H9 (cell line): Measurements from ENCODE around the gene KCNJ14. TPM values are rescaled to one million over a fixed set of nuclear protein-coding genes. Genes with fewer than 3 reads are reported as not detected.

Experiments
- DNase-seq: peaks from one replicate; pipeline ENCODE4 v3.0.0-alpha.2; 2017
- H2AFZ ChIP-seq: one replicate; pipeline ENCODE4 v1.6.1; 2013; ENCODE audit warnings: mild to moderate bottlenecking, low read length, control low read depth, moderate library complexity
- H2AK5ac ChIP-seq: 2 replicates; pipeline ENCODE4 v1.6.1; 2013; ENCODE audit warnings: low read length, control low read depth, mixed read lengths; ENCODE audit not compliant: insufficient read length
- H2BK120ac ChIP-seq: one replicate; pipeline ENCODE4 v1.6.1; 2013; ENCODE audit warnings: low read depth, mild to moderate bottlenecking, low read length, control low read depth, inconsistent platforms; ENCODE audit not compliant: poor library complexity, severe bottlenecking
- H2BK12ac ChIP-seq: 2 replicates; pipeline ENCODE4 v1.6.1; 2013; ENCODE audit warnings: low read length, control low read depth, mixed read lengths, low read depth; ENCODE audit not compliant: insufficient read length
- H2BK15ac ChIP-seq: 2 replicates; pipeline ENCODE4 v1.6.1; 2013; ENCODE audit warnings: low read depth, low read length, control low read depth
- H2BK20ac ChIP-seq: one replicate; pipeline ENCODE4 v1.6.1; 2013; ENCODE audit warnings: low read depth, mild to moderate bottlenecking, low read length, control low read depth, inconsistent platforms; ENCODE audit not compliant: poor library complexity, severe bottlenecking
- H2BK5ac ChIP-seq: 2 replicates; pipeline ENCODE4 v1.6.1; 2013; ENCODE audit warnings: low read length, control low read depth, mixed read lengths; ENCODE audit not compliant: insufficient read length
- H3K14ac ChIP-seq: 2 replicates; pipeline ENCODE4 v1.6.1; 2013; ENCODE audit warnings: low read length, control low read depth; ENCODE audit not compliant: insufficient read depth
- H3K18ac ChIP-seq: 2 replicates; pipeline ENCODE4 v1.6.1; 2013; ENCODE audit warnings: low read depth, mild to moderate bottlenecking, mixed read lengths, low read length, control low read depth; ENCODE audit not compliant: insufficient read length
- H3K23ac ChIP-seq: 2 replicates; pipeline ENCODE4 v1.6.1; 2013; ENCODE audit warnings: low read length, control low read depth, mixed read lengths, low read depth; ENCODE audit not compliant: insufficient read length
- H3K23me2 ChIP-seq: 2 replicates; pipeline ENCODE4 v1.6.1; 2013; ENCODE audit warnings: low read depth, mild to moderate bottlenecking, mixed read lengths, low read length, control low read depth; ENCODE audit not compliant: insufficient read length, poor library complexity, severe bottlenecking
- H3K27ac ChIP-seq: 2 replicates; pipeline ENCODE4 v1.5.1; 2013; ENCODE audit warnings: low read length, control low read depth, mixed read lengths, low read depth; ENCODE audit not compliant: insufficient read length
- H3K27me3 ChIP-seq: 2 replicates; pipeline ENCODE4 v1.6.1; 2013; ENCODE audit warnings: low read length, control low read depth, inconsistent platforms; ENCODE audit not compliant: insufficient read depth
- H3K4ac ChIP-seq: 2 replicates; pipeline ENCODE4 v1.6.1; 2013; ENCODE audit warnings: low read depth, mild to moderate bottlenecking, control low read depth, inconsistent platforms, low read length, moderate library complexity
- H3K4me1 ChIP-seq: 2 replicates; pipeline ENCODE4 v1.6.1; 2013; ENCODE audit warnings: low read length, control low read depth, inconsistent platforms; ENCODE audit not compliant: insufficient read depth
- H3K4me2 ChIP-seq: 2 replicates; pipeline ENCODE4 v1.6.1; 2013; ENCODE audit warnings: low read length, control low read depth, mixed read lengths; ENCODE audit not compliant: insufficient read length, insufficient read depth
- H3K56ac ChIP-seq: 2 replicates; pipeline ENCODE4 v1.6.1; 2013; ENCODE audit warnings: low read depth, mild to moderate bottlenecking, mixed read lengths, low read length, control low read depth; ENCODE audit not compliant: insufficient read length
- H3K79me1 ChIP-seq: 2 replicates; pipeline ENCODE4 v1.6.1; 2013; ENCODE audit warnings: low read depth, mild to moderate bottlenecking, moderate library complexity, low read length, control low read depth, inconsistent platforms; ENCODE audit not compliant: insufficient read depth, poor library complexity, severe bottlenecking
- H3K79me2 ChIP-seq: 2 replicates; pipeline ENCODE4 v1.6.1; 2013; ENCODE audit warnings: low read length, control low read depth, inconsistent platforms; ENCODE audit not compliant: insufficient read depth
- H3K9ac ChIP-seq: 2 replicates; pipeline ENCODE4 v1.6.1; 2013; ENCODE audit warnings: low read length, control low read depth, mixed read lengths; ENCODE audit not compliant: insufficient read length; ENCODE audit errors: extremely low read depth
- H3K9me3 ChIP-seq: one replicate; pipeline ENCODE4 v1.6.1; 2013; ENCODE audit warnings: low read depth, low read length, inconsistent platforms; ENCODE audit not compliant: control insufficient read depth
- H3T11ph ChIP-seq: one replicate; pipeline ENCODE4 v1.6.1; 2013; ENCODE audit warnings: mild to moderate bottlenecking, low read length, control low read depth, inconsistent platforms
- H4K20me1 ChIP-seq: one replicate; pipeline ENCODE4 v1.6.1; 2013; ENCODE audit not compliant: control insufficient read depth, insufficient read length, insufficient read depth
- H4K5ac ChIP-seq: 2 replicates; pipeline ENCODE4 v1.6.1; 2013; ENCODE audit warnings: low read depth, mild to moderate bottlenecking, mixed read lengths, low read length, control low read depth; ENCODE audit not compliant: insufficient read length
- H4K8ac ChIP-seq: replicated peaks from 2 replicates; pipeline ENCODE4 v1.6.1; 2013; ENCODE audit warnings: low read length, control low read depth, mixed read lengths, low read depth; ENCODE audit not compliant: insufficient read length
- H4K91ac ChIP-seq: 2 replicates; pipeline ENCODE4 v1.6.1; 2013; ENCODE audit warnings: low read depth, mild to moderate bottlenecking, moderate library complexity, mixed read lengths, low read length, control low read depth; ENCODE audit not compliant: insufficient read length
- H3K27ac Mint-ChIP-seq, 3 experiments: 2 replicates in 2 of 3; 3 replicates in 1 of 3; pipeline ENCODE4 v1.8.0; 2020 to 2021; ENCODE audit warnings: mixed read lengths in 3 of 3, mild to moderate bottlenecking in 1 of 3, moderate library complexity in 1 of 3
- H3K27me3 Mint-ChIP-seq: 2 replicates; pipeline ENCODE4 v1.8.0; 2021; ENCODE audit warnings: low read depth, mild to moderate bottlenecking, moderate library complexity, mixed read lengths
- H3K36me3 Mint-ChIP-seq, 3 experiments: 2 replicates in 2 of 3; 3 replicates in 1 of 3; pipeline ENCODE4 v1.8.0; 2020 to 2021; ENCODE audit warnings: low read depth in 3 of 3, mixed read lengths in 3 of 3; ENCODE audit not compliant: insufficient read depth in 1 of 3
- H3K4me1 Mint-ChIP-seq, 2 experiments: 2 replicates each; pipeline ENCODE4 v1.8.0; 2020; ENCODE audit warnings: mixed read lengths in 2 of 2
- H3K4me3 Mint-ChIP-seq, 2 experiments: 2 replicates in 1 of 2; 3 replicates in 1 of 2; pipeline ENCODE4 v1.8.0; 2020 to 2021; ENCODE audit warnings: mild to moderate bottlenecking in 2 of 2, mixed read lengths in 2 of 2, moderate library complexity in 1 of 2
- H3K9me3 Mint-ChIP-seq, 2 experiments: 2 replicates in 1 of 2; 3 replicates in 1 of 2; pipeline ENCODE4 v1.8.0; 2020; ENCODE audit warnings: mild to moderate bottlenecking in 2 of 2, mixed read lengths in 2 of 2, moderate library complexity in 1 of 2
- CTCF ChIP-seq: fragments of 200-600 bp; sonication (generic); conservative IDR thresholded peaks from 3 replicates; pipeline ENCODE4 v1.8.0; 2021; ENCODE audit warnings: antibody characterized with exemption, mild to moderate bottlenecking
- WGBS: extraction: QIAGEN DNeasy Blood & Tissue Kit; methylation state at CpG from one replicate; pipeline ENCODE4 v1.1.7; 2013; ENCODE audit warnings: missing lambda C conversion rate, low lambda C conversion rate, mixed read lengths; ENCODE audit not compliant: insufficient read length; ENCODE audit errors: extremely low coverage; 5-methylcytosine and 5-hydroxymethylcytosine counted together
- total RNA-seq: library from RNA; stranded (reverse); gene quantifications from 2 replicates; pipeline ENCODE4 v1.2.1, GENCODE V29; 2021

Gene KCNJ14
- total RNA-seq, 1 experiment from 2014 or later = 1.2 TPM

- Mint-ChIP-seq H3K27ac (peak overlapping the region in 1 of 3 experiments; percentile 22; a peak in 2 of 7 replicates), H3K4me1 (peaks cover 12 to 30% of the 10 kb centered on the region in 2 experiments), H3K36me3 (peaks cover 0 to 6% (median 5%) of the 10 kb centered on the region in 3 experiments; a peak in 5 of 7 replicates), H3K4me3 (no peak overlapping the region), H3K9me3 (no peaks in the 10 kb centered on the region; a peak in 2 of 5 replicates), H3K27me3 (peaks cover 14% of the 10 kb centered on the region)
- no peak overlapping the region for H2AK5ac ChIP-seq
- H3K4me1 ChIP-seq = no peaks in the 10 kb centered on the region
- no peak overlapping the region for H4K8ac ChIP-seq
- H2BK12ac ChIP-seq = no peak overlapping the region
- no peak overlapping the region for H3K4me2 ChIP-seq
- no peak overlapping the region for H3K4ac ChIP-seq
- no CpG with 5 or more reads among the region's 45 CpGs for WGBS
- no peak overlapping the region for H3K9ac ChIP-seq
- DNase-seq = no peak
- H2BK120ac ChIP-seq = no peak overlapping the region
- no peaks in the 10 kb centered on the region for H3K9me3 ChIP-seq
- H3K27me3 ChIP-seq = no peaks in the 10 kb centered on the region
- no peak overlapping the region for H2BK20ac ChIP-seq
- peaks cover 10% of the 10 kb centered on the region for H3K23me2 ChIP-seq
- no peak overlapping the region for H2AFZ ChIP-seq
- H4K91ac ChIP-seq = no peak overlapping the region
- no peak for TF ChIP-seq CTCF
- no peak overlapping the region for H3K14ac ChIP-seq
- no peak overlapping the region for H3K27ac ChIP-seq
- no peak overlapping the region for H2BK15ac ChIP-seq
- no peaks in the 10 kb centered on the region for H4K20me1 ChIP-seq
- H3K18ac ChIP-seq = no peak overlapping the region
- no peak overlapping the region for H3K23ac ChIP-seq
- no peaks in the 10 kb centered on the region for H3K79me2 ChIP-seq
- H2BK5ac ChIP-seq = no peak overlapping the region
- no peaks in the 10 kb centered on the region for H3K79me1 ChIP-seq
- H3K56ac ChIP-seq = no peak overlapping the region
- no peak overlapping the region for H4K5ac ChIP-seq
- no peak overlapping the region for H3T11ph ChIP-seq
Observed at GRCh38 chr19:48496959-48497727, 41.8 kb downstream of the KCNJ14 start.
